GM10266 (cell line): Measurements from ENCODE around the gene TMEM239.

Experiments
- DNase-seq: peaks from one replicate; pipeline ENCODE4 v3.0.0; 2012; ENCODE audit errors: extremely low spot score
- TF ChIP-seq, protein P1 (sequence below): IDR thresholded peaks from 2 replicates; pipeline ENCODE4 v1.5.1; 2012; ENCODE audit warnings: mild to moderate bottlenecking, low read depth; ENCODE audit not compliant: control insufficient read depth, insufficient read depth; ENCODE audit errors: missing control alignments

TMEM239 gene

GRCh38 chr20:2795451-2795850 lies 20.7 kb upstream of the TMEM239 start:
- no peak for DNase-seq

DNA sequence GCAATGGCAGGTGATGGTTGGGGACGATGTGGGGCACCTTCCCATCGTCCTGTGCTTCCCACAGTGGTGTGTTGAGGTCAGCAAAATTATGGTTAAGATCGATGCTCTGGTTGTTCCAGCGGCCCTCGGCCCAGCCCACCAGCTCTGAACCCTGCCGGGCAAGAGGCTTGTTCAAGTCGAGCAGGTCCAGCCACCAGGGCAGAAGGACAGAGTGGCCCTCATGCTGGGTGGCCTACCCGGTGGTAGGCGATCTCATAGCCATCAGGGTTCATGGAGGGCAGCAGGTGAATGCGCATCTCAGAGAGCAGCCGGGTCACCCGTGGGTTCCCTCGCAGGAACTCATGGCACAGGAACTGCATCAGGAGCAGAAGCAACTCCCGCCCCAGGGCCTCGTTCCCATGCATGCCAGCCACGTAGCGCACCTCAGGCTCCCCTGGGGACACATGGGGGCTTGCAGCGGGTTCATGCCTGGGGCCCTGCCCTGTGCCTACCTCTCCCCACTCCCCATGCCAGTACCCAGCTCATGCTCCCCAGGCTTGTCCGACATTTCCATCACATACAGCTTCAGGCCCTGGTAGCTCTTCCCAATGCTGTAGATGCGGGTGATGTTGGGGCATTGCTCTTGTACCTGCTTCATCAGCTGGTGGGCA lies 20.0 kb upstream of the TMEM239 start:
- TF ChIP-seq, protein P1, sequence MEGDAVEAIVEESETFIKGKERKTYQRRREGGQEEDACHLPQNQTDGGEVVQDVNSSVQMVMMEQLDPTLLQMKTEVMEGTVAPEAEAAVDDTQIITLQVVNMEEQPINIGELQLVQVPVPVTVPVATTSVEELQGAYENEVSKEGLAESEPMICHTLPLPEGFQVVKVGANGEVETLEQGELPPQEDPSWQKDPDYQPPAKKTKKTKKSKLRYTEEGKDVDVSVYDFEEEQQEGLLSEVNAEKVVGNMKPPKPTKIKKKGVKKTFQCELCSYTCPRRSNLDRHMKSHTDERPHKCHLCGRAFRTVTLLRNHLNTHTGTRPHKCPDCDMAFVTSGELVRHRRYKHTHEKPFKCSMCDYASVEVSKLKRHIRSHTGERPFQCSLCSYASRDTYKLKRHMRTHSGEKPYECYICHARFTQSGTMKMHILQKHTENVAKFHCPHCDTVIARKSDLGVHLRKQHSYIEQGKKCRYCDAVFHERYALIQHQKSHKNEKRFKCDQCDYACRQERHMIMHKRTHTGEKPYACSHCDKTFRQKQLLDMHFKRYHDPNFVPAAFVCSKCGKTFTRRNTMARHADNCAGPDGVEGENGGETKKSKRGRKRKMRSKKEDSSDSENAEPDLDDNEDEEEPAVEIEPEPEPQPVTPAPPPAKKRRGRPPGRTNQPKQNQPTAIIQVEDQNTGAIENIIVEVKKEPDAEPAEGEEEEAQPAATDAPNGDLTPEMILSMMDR: no peak
- no peak for DNase-seq

More at GRCh38 chr20:2795451-2795850, 20.7 kb upstream of the TMEM239 start:
- TF ChIP-seq, protein P1: no peak

GRCh38 chr20:2797136-2797983 lies 18.8 kb upstream of the TMEM239 start:
- TF ChIP-seq, protein P1: no peak
- no peak for DNase-seq

DNA sequence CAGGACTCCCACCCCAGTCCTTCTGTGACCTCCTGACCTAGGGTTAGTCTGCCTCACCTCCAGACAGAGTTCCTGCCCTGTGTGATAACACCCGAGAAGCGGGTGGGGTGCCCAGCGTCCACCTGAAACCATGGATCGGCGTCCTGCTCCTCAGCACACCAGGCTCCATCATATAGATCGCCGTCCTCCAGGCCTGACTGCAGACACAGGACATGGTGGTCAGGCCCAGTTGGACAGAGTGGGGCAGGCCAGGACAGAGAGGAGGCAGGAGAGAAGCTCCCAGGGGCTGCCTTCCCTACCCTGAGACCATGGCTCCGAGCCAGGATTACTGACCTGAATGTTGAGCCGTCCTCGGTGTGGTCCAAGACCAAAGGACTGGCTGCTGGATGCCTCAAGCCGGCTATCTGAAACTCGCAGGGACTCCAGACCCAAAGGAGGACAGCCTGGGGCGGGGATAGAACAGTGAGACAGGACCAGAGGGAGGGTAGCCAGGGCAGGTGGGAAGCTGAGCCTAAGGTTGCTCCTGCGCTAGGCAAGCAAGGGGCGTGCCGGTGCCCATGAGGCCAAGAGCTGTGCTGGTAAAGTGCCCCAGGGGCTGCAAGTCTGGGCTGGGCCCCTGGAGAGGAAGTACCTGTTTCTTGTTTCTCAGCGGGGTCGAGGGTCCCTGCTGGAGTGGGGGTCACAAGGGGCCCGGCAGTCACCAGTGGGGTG lies 17.9 kb upstream of the TMEM239 start:
- no peak for DNase-seq
- TF ChIP-seq, protein P1: no peak

DNA sequence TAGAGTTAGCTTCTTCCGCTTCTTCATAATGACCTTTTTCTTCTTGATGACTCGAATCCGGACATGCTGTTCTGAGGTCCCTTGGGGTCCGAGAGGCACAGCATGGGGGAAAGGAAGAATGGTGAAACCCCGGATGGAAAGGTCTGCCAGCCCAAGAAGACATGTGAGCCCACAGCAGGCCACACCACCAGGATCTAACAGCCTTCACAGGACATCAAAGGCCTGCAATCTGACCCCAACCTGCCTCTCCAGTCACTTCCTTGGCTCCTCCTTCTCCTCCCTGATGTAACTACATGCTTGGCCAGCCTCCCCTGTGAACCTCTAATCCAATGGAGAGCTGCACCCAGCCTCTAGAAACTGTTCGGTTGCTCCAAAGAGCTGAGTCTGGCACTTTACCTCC lies 17.4 kb upstream of the TMEM239 start:
- TF ChIP-seq, protein P1: no peak
- no peak for DNase-seq

DNA sequence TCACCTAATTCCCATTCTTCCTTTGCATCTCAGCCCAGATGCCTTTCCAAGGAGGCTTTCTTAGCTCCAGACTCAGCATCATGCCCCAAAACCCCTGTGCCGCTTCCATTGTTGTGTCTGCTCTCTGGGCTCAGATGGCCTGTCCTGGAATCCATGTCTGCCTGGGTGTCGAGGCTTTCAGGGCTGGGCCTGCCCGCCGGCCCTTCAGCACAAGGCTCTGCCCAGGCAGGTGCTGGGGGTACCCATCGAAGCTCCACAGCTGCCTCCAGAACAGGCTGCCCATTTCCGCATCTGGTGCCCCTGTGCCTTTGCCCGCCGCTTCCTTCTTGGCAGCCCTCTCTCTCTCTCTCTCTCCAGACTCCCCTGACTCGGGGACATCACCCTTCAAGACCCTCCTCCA lies 16.9 kb upstream of the TMEM239 start:
- DNase-seq: no peak
- TF ChIP-seq, protein P1: no peak
